Liver (tissue), 3 donors: Measurements from ENCODE around the gene TRO.

Experiments
- EGR1 ChIP-seq, 2 donors: IDR thresholded peaks; 2 replicates each; pipeline ENCODE4 v1.6.1; 2016 to 2018; ENCODE audit warnings: antibody characterized with exemption in 2 of 2, low read depth in 2 of 2
- FOXA1 ChIP-seq: IDR thresholded peaks from 2 replicates; pipeline ENCODE4 v1.6.1; 2016; ENCODE audit warnings: antibody characterized with exemption
- GABPA ChIP-seq, 2 donors: IDR thresholded peaks in 1 of 2; conservative IDR thresholded peaks in 1 of 2; 2 replicates each; pipeline ENCODE4 v1.6.1; 2016; ENCODE audit warnings: antibody characterized with exemption in 2 of 2, mild to moderate bottlenecking in 1 of 2, moderate library complexity in 1 of 2
- HNF4G ChIP-seq: IDR thresholded peaks from 2 replicates; pipeline ENCODE4 v1.6.1; 2016; ENCODE audit warnings: antibody characterized with exemption
- NR2F2 ChIP-seq: IDR thresholded peaks from 2 replicates; pipeline ENCODE4 v1.6.1; 2016; ENCODE audit warnings: antibody characterized with exemption
- RXRA ChIP-seq, 2 donors: IDR thresholded peaks; 2 replicates each; pipeline ENCODE4 v1.6.1; 2017 to 2018; ENCODE audit warnings: antibody characterized with exemption in 2 of 2, mild to moderate bottlenecking in 1 of 2
- SP1 ChIP-seq: IDR thresholded peaks from 2 replicates; pipeline ENCODE4 v1.6.1; 2018; ENCODE audit warnings: antibody characterized with exemption, mild to moderate bottlenecking
- TAF1 ChIP-seq: conservative IDR thresholded peaks from 2 replicates; pipeline ENCODE4 v1.6.1; 2016; ENCODE audit warnings: antibody characterized with exemption, mild to moderate bottlenecking
- YY1 ChIP-seq: IDR thresholded peaks from 2 replicates; pipeline ENCODE4 v1.6.1; 2016; ENCODE audit warnings: antibody characterized with exemption, mild to moderate bottlenecking
- ZBTB33 ChIP-seq: IDR thresholded peaks from 2 replicates; pipeline ENCODE4 v1.6.1; 2016; ENCODE audit warnings: antibody characterized with exemption
- TF ChIP-seq, protein P1 (sequence below): IDR thresholded peaks from 2 replicates; pipeline ENCODE4 v1.6.1; 2016; ENCODE audit warnings: antibody characterized with exemption, mild to moderate bottlenecking
- TF ChIP-seq, protein P2 (sequence below): fragments of 150-350 bp; IDR thresholded peaks from 2 replicates; pipeline ENCODE4 v1.5.1; 2017; ENCODE audit warnings: improper control_type of control experiment, low read depth, low read length; ENCODE audit not compliant: missing input control
- TF ChIP-seq, protein P3 (sequence below): IDR thresholded peaks from 2 replicates; pipeline ENCODE4 v1.6.1; 2016; ENCODE audit warnings: antibody characterized with exemption
- TF ChIP-seq, protein P4 (sequence below): IDR thresholded peaks from 2 replicates; pipeline ENCODE4 v1.6.1; 2016; ENCODE audit warnings: antibody characterized with exemption
- donor health status: healthy.
- donor health status: healthy.

GRCh38 chrX:54978448-54978847, 57.8 kb downstream of the TRO start:
- TF ChIP-seq GABPA (IDR thresholded peaks at IDR 0.05 in 1 of 2, conservative IDR thresholded peaks at IDR 0.05 in 1 of 2) (no peak), FOXA1 (no peak), YY1 (no peak), ZBTB33 (no peak), TAF1 (no peak), SP1 (no peak), EGR1 (IDR thresholded peaks at IDR 0.05; ENCODE audit: low read depth in 2 of 2) (no peak), RXRA (IDR thresholded peaks at IDR 0.05) (no peak), NR2F2 (no peak), HNF4G (no peak)
- TF ChIP-seq, protein P1, sequence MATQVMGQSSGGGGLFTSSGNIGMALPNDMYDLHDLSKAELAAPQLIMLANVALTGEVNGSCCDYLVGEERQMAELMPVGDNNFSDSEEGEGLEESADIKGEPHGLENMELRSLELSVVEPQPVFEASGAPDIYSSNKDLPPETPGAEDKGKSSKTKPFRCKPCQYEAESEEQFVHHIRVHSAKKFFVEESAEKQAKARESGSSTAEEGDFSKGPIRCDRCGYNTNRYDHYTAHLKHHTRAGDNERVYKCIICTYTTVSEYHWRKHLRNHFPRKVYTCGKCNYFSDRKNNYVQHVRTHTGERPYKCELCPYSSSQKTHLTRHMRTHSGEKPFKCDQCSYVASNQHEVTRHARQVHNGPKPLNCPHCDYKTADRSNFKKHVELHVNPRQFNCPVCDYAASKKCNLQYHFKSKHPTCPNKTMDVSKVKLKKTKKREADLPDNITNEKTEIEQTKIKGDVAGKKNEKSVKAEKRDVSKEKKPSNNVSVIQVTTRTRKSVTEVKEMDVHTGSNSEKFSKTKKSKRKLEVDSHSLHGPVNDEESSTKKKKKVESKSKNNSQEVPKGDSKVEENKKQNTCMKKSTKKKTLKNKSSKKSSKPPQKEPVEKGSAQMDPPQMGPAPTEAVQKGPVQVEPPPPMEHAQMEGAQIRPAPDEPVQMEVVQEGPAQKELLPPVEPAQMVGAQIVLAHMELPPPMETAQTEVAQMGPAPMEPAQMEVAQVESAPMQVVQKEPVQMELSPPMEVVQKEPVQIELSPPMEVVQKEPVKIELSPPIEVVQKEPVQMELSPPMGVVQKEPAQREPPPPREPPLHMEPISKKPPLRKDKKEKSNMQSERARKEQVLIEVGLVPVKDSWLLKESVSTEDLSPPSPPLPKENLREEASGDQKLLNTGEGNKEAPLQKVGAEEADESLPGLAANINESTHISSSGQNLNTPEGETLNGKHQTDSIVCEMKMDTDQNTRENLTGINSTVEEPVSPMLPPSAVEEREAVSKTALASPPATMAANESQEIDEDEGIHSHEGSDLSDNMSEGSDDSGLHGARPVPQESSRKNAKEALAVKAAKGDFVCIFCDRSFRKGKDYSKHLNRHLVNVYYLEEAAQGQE, result no peak
- TF ChIP-seq, protein P2, sequence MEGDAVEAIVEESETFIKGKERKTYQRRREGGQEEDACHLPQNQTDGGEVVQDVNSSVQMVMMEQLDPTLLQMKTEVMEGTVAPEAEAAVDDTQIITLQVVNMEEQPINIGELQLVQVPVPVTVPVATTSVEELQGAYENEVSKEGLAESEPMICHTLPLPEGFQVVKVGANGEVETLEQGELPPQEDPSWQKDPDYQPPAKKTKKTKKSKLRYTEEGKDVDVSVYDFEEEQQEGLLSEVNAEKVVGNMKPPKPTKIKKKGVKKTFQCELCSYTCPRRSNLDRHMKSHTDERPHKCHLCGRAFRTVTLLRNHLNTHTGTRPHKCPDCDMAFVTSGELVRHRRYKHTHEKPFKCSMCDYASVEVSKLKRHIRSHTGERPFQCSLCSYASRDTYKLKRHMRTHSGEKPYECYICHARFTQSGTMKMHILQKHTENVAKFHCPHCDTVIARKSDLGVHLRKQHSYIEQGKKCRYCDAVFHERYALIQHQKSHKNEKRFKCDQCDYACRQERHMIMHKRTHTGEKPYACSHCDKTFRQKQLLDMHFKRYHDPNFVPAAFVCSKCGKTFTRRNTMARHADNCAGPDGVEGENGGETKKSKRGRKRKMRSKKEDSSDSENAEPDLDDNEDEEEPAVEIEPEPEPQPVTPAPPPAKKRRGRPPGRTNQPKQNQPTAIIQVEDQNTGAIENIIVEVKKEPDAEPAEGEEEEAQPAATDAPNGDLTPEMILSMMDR, result no peak
- TF ChIP-seq, protein P3, sequence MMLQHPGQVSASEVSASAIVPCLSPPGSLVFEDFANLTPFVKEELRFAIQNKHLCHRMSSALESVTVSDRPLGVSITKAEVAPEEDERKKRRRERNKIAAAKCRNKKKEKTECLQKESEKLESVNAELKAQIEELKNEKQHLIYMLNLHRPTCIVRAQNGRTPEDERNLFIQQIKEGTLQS, result no peak
- TF ChIP-seq, protein P4, sequence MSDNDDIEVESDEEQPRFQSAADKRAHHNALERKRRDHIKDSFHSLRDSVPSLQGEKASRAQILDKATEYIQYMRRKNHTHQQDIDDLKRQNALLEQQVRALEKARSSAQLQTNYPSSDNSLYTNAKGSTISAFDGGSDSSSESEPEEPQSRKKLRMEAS, result no peak
